EH (cell line): ENCODE measurements around the gene RPS16.
A peak's percentile ranks its signal among the peaks of the same experiment; 100 is the strongest.

Source experiments
- DNase-seq: peaks from one replicate; pipeline ENCODE4 v3.0.0-alpha.2; 2015; ENCODE audit warnings: low read depth

Gene RPS16

GRCh38 chr19:39407660-39408391, 27.9 kb downstream of the RPS16 start:
- peak; percentile 24 for DNase-seq

DNA sequence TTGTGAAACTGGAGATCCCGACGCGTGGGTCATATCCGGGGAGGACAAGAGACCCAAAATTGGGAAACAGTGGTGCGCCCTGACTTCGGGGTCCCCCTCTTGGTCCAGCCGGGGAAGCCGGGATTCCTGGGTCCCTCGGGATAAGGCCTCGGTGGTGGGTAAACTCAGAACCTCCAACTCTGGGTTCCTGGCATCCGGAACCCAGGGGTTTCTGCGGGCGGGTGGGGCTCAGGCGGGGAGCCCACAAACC, 28.4 kb downstream of the RPS16 start:
- DNase-seq, result no peak

GRCh38 chr19:39406656-39407409, 28.9 kb downstream of the RPS16 start, which contains the start of gene ZFP36:
TSS of gene ZFP36 (plus strand) at chr19:39406847. CDS start at chr19:39406905, 58 bp downstream.
- peak; percentile 87 for DNase-seq

- no peak for DNase-seq
These were observed 29.6 kb downstream of the RPS16 start for GRCh38 chr19:39405958-39406655.

DNA sequence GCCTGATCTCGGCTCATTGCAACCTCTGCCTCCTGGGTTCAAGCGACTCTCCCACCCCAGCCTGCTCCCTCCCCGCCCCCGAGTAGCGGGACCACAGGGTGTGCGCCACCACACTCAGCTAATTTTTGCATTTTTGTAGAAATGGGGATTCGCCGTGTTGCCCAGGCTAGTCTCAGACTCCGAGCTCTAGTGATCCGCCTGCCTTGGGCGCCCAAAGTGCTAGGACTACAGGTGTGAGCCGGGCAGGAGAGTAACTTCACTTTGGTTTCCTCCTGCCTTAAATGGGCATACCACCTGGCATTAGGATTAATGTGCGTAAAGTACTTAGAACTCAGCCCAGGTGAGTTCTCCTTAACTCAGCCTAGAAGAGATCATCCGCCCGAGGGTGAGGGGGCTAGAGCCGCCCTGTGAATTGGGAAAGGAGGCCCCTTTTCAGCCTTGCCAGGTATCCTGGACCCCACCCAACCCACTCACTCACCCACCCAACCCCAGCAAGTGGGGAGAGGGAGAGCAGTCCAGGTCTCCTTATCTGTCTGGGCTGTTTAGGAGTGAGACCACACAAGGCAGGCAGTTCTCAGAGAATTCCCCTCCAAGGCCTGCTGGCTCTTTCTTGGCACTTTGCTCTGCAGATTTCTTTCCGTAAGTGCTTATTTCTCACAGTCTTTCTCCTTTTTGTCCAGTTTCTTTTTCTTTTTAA, 30.3 kb downstream of the RPS16 start:
- no peak for DNase-seq

GRCh38 chr19:39403331-39404312, 32.1 kb downstream of the RPS16 start:
- peak; percentile 100 for DNase-seq

- peak; percentile 96 for DNase-seq
These were observed 33.1 kb downstream of the RPS16 start for GRCh38 chr19:39402346-39403300.

- DNase-seq, result peak; percentile 65
These were observed 34.0 kb downstream of the RPS16 start for GRCh38 chr19:39401549-39402345.

GRCh38 chr19:39401070-39401548, 34.6 kb downstream of the RPS16 start:
- DNase-seq, result peak; percentile 19

- DNase-seq, result no peak
These were observed 35.7 kb downstream of the RPS16 start for GRCh38 chr19:39400061-39400460.

- DNase-seq, result no peak
These were observed 36.1 kb downstream of the RPS16 start for GRCh38 chr19:39399668-39400050.

GRCh38 chr19:39398297-39398864, 37.4 kb downstream of the RPS16 start:
- DNase-seq, result peak; percentile 88

- peak; percentile 84 for DNase-seq
These were observed 38.1 kb downstream of the RPS16 start for GRCh38 chr19:39397360-39398296.

DNA sequence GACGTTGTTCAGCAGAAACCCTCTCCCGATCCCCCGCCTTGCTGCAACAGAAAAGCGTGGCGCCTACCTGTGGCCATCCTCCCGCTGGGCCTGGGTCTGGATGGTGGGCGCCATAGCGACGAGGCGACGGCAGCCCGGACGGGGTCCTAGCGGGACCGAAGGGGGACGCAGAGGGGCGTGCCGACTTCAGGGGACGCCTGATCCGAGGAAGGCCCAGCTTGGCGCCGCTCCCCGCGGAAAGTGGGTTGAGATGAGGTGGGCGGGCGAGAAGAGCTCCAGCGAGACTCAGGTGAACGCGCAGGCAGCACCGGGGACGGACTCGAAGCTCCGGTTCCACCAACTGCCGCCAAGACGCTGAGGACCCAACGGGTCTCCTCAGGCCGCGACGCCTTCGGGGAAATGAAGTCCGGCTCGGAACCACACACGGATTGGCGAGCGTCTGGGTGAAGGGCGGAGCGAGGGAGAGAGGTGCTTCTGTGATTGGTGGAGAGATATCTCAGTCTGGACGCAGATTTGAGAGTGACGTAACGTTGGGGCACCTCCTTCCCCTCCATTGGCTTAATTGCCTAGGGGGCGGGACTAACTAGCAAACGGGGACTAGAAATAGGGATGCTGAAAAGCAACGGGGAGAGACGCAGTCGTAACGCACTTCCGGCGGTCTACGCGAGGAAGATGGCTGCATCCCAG, 44.9 kb downstream of the RPS16 start, which contains the start of the genes MED29 and PAF1:
MED29 (plus strand) TSS at position 628 of the 687 bp plus-strand sequence; CDS start at position 673, 45 bp downstream.
PAF1 (minus strand) TSS at position 356 of the 687 bp plus-strand sequence; CDS start at position 114, 242 bp downstream.
- peak; percentile 100 for DNase-seq

- DNase-seq, result no peak
These were observed 45.3 kb downstream of the RPS16 start for GRCh38 chr19:39390451-39390750.

DNA sequence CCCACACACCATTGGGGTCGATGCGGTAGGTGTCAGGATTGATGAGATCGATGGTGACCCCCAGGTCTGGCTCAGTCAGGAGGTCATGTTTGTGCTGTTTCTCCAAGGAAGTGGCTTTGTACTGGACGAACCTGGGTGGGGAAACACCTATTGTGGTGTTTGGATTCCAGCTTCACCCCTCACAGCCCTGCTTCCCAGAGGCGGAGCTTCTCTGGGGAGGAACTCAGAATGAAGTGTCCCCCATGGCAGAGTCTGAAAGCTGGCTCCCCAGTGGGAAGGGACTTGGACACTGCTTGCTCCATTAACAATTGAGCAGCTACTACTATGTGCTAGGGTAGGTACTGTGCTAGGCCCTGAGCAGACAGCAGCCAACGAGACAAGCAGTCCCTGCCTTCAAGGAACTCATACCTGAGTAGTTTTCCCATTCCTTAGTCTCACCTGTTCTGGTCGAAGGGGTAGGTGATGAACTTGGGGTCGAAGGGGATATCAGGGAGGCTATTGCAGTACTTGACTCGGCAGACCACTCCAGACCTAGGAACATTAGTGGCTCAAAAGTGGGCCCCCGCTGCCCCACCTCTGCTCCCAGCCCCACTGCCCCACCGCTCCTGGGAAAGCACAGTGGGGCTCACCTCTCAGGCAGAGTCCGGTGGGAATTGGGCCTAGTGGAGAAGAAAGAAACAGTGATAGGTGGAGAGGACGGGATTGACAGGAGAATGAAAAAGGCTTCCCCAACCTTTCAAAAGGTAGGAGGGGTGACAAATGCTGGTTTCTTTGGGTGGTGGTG, 45.9 kb downstream of the RPS16 start:
- no peak for DNase-seq
